ENCODE results near the gene FAT2.
"Not testable (repeated sequence)": the region's sequence is repeated elsewhere in the genome, so short reads cannot be mapped to it uniquely, and the experiment has no call there.

FAT2 gene

GRCh38 chr5:151612689-151613427, 21.7 kb upstream of the FAT2 start:
- DNase-seq = no peak

DNA sequence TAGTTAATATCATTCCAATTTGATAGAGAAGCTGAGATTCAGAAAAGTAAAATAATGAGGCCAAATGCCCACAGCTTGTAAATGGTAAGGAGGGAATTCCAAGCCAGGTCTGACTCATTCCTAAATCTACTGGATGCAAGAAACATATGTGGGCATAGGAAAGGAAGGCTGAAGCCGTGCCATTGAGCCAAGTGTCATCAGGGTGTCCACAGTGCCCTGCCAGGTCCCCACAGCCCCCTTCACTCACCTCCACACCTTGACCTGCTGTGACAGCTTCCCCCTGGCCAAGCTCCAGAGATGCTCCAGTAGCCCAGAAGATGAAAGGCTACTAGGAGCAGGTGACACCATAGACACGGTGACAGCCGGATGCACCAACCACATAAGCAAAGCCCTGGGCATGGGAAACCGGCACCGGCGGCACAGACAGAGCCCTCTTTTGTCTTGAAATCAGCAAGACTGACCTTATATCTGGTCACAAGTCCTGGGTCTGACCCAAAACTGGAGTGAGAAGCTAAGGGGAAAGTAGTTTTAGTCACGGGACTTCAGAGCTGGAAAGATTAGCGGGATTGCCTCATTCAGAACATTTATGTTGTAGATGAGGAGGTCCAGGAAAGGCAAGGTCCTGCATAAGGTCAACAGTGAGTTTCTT, 20.1 kb upstream of the FAT2 start:
- no peak for DNase-seq

DNA sequence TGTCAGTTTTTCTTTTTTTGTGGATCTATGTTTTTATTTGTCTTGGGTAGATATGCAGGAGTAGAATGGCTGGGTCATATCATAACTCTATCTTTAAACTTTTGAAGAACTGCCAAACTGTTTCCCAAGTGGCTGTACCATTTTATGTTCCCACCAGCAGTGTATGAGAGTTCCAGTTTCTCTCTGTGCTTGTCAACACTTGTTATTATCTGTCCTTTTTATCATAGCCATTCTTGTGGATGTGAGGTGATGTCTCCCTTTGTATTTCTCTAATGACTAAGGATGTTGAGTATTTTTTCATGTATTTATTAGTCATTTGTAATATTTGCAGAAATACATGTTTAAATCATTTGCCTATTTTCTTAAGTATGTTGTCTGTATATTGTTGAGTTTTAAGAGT, 17.4 kb upstream of the FAT2 start:
- DNase-seq = no peak

GRCh38 chr5:151607304-151607703, 16.2 kb upstream of the FAT2 start:
- DNase-seq = no peak

- no peak for DNase-seq
Observed at GRCh38 chr5:151605559-151605958, 14.4 kb upstream of the FAT2 start.

- no peak for DNase-seq
Observed at GRCh38 chr5:151602806-151603205, 11.7 kb upstream of the FAT2 start.

DNA sequence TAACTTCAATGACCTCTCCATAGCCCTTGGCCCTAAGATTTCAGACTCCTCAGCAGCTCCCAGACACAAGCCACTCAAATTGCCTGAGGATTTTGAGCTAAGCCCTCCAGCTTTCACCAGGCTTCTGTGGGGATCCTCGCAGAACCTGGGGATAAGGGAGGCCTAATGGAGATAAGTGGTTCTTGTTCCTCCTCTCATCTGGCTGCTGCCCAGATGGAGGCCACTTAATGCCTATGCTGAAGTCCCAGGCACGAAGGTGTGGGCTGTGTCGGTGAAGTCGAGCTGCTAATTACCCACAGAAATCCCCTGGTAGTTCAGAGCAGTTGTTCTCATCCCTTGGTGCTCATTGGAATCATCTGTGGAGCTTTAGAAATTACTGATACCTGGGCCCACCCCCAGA, 10.3 kb upstream of the FAT2 start:
- DNase-seq = no peak

- DNase-seq = no peak
Observed at GRCh38 chr5:151600069-151600665, 9.0 kb upstream of the FAT2 start.

GRCh38 chr5:151598984-151599383, 7.9 kb upstream of the FAT2 start:
- DNase-seq = no peak

- no peak for DNase-seq
Observed at GRCh38 chr5:151598549-151598948, 7.4 kb upstream of the FAT2 start.

DNA sequence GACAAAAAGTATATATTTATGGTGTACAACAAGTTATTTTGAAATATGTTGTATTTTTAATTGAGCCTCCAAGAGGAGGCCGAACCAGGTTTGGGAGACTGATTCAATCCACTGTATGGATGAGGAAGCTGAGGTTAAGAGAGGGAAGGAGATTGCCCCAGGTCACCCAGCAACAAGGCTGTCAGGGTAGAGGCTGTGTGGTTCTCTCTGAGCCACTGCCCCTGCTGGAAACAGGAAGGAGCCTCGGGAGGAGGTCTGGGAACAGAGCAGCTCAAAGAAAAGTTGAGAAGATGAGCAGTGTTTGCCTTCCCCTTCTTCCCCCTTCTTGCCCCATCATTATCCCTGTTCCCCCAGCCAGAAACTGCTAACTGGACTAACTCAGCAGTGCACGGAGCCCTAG, 6.6 kb upstream of the FAT2 start:
- no peak for DNase-seq

- DNase-seq = no peak
Observed at GRCh38 chr5:151596828-151597539, 5.9 kb upstream of the FAT2 start.

DNA sequence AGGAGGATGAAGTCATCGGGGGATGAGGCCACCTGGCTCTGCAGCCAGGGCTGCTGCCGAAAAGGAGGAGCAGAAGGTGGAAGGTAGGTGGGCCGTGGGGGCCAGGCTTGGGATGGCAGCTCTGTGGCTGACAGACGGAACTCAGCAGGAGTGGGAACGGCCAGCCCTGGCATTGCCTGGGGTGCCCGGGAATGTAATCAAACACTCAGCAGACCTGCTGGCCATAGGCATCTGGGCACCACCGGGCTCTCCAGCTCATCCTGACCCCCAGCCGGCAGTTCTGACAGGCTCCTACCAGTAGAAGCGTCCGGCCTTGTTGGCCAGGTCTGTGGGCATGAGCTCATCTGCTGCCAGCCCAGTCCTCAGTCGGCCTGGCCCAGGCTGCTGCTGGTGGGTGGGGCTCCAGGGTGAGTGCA, 4.3 kb upstream of the FAT2 start:
- no peak for DNase-seq

DNA sequence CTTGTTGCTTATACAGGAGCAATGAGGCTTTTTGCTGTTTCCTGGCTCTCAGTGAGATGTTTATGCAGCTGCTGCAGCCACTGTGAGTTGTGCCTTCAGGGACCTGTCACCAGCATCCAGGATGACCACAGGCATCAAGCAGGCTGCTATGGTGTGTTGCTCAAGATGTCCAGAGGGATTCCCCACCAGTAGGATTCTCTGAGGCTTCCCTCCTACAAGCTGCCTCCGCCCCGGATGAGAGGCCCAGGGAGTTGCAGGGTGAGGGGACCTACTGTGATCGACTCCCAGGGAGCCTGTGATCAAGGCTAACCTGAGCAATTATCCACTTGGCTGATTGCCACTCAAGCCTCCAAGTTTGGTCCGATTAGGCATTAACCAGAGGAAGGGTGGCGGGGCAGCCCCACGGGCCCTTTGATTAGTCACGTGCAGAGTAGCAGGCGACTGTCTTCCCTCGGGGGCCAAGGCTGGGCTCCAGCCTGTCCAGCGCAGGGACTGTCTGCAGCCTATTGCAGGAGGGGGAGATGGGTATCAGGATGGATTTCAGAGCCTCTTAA, 1.8 kb upstream of the FAT2 start:
- no peak for DNase-seq

- DNase-seq = no peak
Observed at GRCh38 chr5:151589878-151590570, 1.1 kb downstream of the FAT2 start.

- DNase-seq = no peak
Observed at GRCh38 chr5:151587796-151588555, 3.2 kb downstream of the FAT2 start.

- no peak for DNase-seq
Observed at GRCh38 chr5:151585970-151586369, 5.2 kb downstream of the FAT2 start.

GRCh38 chr5:151585344-151585743, 5.8 kb downstream of the FAT2 start:
- DNase-seq = not testable (repeated sequence)

DNA sequence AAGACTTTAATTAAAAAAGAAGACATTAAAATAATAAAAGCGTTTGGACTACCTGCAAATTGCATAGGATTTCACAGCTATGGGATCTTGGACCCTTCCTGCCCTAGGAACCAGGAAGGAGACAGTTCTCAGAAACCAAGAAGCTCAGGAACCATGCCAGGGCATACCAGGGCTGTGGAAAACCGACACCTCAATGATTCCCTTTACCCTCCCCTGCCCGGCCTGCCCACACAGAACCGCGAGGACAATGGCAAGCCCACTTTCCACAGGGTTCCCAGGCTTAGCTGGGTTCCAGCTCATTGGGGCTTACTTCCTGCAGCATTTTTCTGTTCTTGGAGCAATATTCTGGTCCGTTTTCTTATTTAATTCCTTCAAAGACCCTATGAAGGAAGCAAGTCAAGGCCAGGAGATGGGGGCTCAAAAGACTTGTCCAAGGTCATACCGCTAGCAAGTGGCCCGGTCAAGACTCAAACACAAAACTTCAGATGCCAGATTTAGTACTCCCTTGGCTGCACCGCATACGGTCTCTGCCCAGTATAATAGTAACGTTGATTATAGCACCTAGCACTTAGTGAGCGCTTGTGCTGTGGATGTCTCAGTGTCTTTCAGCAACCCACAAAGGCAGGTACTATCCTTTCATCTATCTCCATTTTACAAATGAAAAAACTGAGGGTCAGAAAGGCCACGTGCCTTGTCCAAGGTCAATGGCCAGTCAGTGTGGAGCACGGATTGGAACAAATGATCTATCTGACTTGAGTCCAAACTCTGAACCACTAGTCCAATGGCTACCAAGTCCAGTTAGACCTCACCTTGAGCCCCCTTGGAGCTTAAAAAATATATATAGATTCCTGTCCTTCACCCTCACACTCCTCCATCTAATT, 6.8 kb downstream of the FAT2 start:
- no peak for DNase-seq

GRCh38 chr5:151581812-151582583, 9.1 kb downstream of the FAT2 start:
- DNase-seq = no peak

Data from activated gamma-delta T cell treated with Interleukin-2 at 50 U/mL for 16 hours (primary cell).